Neutrophil (primary cell): Measurements from ENCODE around the gene DNM1.

Experiments used
- H3K27ac ChIP-seq: fragments of 200-600 bp; sonication (generic); 2 replicates; pipeline ENCODE4 v1.5.1; 2016; ENCODE audit warnings: mild to moderate bottlenecking, moderate library complexity
- H3K27me3 ChIP-seq: fragments of 200-600 bp; sonication (generic); 2 replicates; pipeline ENCODE4 v1.6.0; 2016; ENCODE audit warnings: mild to moderate bottlenecking
- H3K36me3 ChIP-seq: fragments of 200-600 bp; sonication (generic); 2 replicates; pipeline ENCODE4 v1.5.1; 2017
- H3K4me1 ChIP-seq, 2 experiments: fragments of 200-600 bp in 1 of 2; sonication (generic) in 1 of 2; 1 replicate in 1 of 2; 2 replicates in 1 of 2; pipeline versions ENCODE4 v1.5.1 to v1.6.1; 2013 to 2016; ENCODE audit warnings: low read depth in 1 of 2, low read length in 1 of 2, mild to moderate bottlenecking in 1 of 2, moderate library complexity in 1 of 2; ENCODE audit not compliant: control insufficient read depth in 1 of 2, insufficient read depth in 1 of 2
- H3K4me3 ChIP-seq, 2 experiments: fragments of 200-600 bp in 1 of 2; sonication (generic) in 1 of 2; 1 replicate in 1 of 2; 2 replicates in 1 of 2; pipeline ENCODE4 v1.5.1; 2013 to 2016; ENCODE audit warnings: low read depth in 1 of 2, low read length in 1 of 2, mild to moderate bottlenecking in 1 of 2, moderate library complexity in 1 of 2
- H3K9me3 ChIP-seq: fragments of 200-600 bp; sonication (generic); 2 replicates; pipeline ENCODE4 v1.5.1; 2016
- CTCF ChIP-seq: fragments of 200-600 bp; sonication (generic); IDR thresholded peaks from 2 replicates; pipeline ENCODE4 v1.5.1; 2016; ENCODE audit warnings: antibody characterized with exemption

Gene DNM1

GRCh38 chr9:128169925-128170324 is 33.3 kb upstream of the DNM1 start:
- Histone ChIP-seq H3K27me3 (no peaks in the 10 kb centered on the region), H3K27ac (no peak overlapping the region), H3K4me1 (no peaks in the 10 kb centered on the region), H3K4me3 (no peak overlapping the region), H3K9me3 (no peaks in the 10 kb centered on the region), H3K36me3 (peaks cover 64% of the 10 kb centered on the region)
- no peak for TF ChIP-seq CTCF

DNA sequence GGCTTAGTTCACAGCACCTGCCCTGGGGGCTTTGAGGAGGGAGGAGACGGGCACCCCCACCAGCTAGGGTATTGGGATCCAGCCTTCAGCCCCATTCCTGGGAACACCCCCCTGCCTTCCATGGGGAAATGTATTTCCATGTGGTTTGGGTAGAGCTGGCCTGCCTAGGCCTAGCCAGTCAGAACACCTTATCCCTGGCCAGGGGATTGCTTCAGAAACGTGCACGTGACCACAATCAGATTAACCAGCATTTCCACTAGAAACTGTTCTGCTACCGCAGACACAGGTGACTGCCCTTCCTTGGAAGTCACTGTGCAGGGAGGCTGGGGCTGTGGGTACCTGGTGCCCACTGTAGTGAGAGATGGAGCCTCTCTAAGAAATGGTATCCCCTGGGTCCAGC is 29.1 kb upstream of the DNM1 start:
- no peak for TF ChIP-seq CTCF
- Histone ChIP-seq H3K4me3 (no peak overlapping the region), H3K9me3 (no peaks in the 10 kb centered on the region), H3K27me3 (no peaks in the 10 kb centered on the region), H3K36me3 (peaks cover 68% of the 10 kb centered on the region), H3K4me1 (no peaks in the 10 kb centered on the region), H3K27ac (no peak overlapping the region)

DNA sequence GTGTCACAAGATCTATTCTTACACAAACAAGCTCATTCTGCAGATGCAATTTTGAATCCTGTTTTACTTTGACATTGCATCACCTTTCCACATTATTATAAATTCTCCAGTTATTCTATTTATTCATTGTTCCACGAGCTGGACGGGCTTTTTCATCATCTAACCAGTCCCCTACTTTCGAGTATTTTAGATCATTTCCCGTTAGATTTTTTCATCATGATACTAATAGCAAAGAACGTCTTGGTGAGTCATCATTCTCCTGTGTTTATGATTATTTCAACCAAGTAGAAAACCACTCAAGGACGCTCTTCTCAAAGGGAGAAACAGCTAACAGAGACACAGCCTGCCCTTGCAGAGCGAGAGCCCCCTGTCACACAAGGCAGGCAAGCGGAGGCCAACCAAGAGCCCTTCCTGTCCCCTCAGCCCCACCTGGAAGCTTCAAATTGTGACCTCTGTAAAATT is 28.0 kb upstream of the DNM1 start:
- Histone ChIP-seq H3K4me1 (no peaks in the 10 kb centered on the region), H3K27ac (no peak overlapping the region), H3K4me3 (no peak overlapping the region), H3K36me3 (peaks cover 68% of the 10 kb centered on the region), H3K27me3 (no peaks in the 10 kb centered on the region), H3K9me3 (no peaks in the 10 kb centered on the region)
- no peak for TF ChIP-seq CTCF

- H3K27me3 ChIP-seq = no peaks in the 10 kb centered on the region
- no peak for TF ChIP-seq CTCF
- no peak overlapping the region for H3K4me3 ChIP-seq
- no peak overlapping the region for H3K27ac ChIP-seq
- H3K4me1 ChIP-seq = no peaks in the 10 kb centered on the region
- H3K36me3 ChIP-seq = peaks cover 72% of the 10 kb centered on the region
- no peaks in the 10 kb centered on the region for H3K9me3 ChIP-seq
These were observed 27.5 kb upstream of the DNM1 start for GRCh38 chr9:128175726-128176125.

DNA sequence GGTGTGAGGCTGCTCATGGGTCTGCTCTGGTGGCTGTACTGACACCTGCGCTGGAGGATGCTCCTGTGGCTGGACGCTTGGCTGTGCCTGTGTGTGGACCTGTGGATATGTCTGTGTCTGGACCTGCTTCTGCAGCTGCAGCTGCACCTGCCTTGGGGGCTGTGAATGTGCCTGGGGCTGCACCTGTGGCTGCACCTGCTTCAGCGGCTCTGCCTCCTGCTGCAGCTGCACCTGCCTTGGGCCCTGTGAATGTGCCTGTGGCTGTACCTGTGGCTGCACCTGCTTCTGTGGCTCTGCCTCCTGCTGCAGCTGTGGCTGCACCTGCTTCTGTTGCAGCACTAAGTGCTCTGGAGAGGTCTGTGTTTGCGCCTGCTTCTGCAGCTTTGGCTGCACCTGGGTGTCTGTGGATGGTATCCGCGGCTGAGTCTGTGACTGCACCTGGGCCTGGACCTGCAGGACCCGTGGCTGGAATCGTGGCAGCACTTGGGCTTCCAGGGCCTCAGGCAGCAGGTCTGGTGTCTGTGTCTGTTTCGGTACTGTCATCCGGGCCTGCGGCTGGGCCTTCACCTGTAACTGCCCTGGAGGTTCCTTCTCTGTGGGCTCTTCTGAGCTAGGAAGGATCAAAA is 24.3 kb upstream of the DNM1 start:
- H3K27me3 ChIP-seq = no peaks in the 10 kb centered on the region
- peaks cover 89% of the 10 kb centered on the region for H3K36me3 ChIP-seq
- H3K27ac ChIP-seq = no peak overlapping the region
- no peak overlapping the region for H3K4me3 ChIP-seq
- TF ChIP-seq CTCF = no peak
- no peaks in the 10 kb centered on the region for H3K4me1 ChIP-seq
- H3K9me3 ChIP-seq = no peaks in the 10 kb centered on the region
